ENCODE data around the gene MXD1. TPM values are rescaled to one million over a fixed set of nuclear protein-coding genes. Genes with fewer than 3 reads are reported as not detected.
A peak's percentile ranks its signal among the peaks of the same experiment; 100 is the strongest.

MXD1 gene
- total RNA-seq, 1 experiment from 2014 or later: 3.7 TPM

GRCh38 chr2:69935011-69935410 is 20.1 kb downstream of the MXD1 start:
- H2BK12ac ChIP-seq (ENCODE audit: insufficient read length, low read depth, low read length): no peak overlapping the region

More at GRCh38 chr2:69935011-69935410, 20.1 kb downstream of the MXD1 start:
- TF ChIP-seq, protein P1, sequence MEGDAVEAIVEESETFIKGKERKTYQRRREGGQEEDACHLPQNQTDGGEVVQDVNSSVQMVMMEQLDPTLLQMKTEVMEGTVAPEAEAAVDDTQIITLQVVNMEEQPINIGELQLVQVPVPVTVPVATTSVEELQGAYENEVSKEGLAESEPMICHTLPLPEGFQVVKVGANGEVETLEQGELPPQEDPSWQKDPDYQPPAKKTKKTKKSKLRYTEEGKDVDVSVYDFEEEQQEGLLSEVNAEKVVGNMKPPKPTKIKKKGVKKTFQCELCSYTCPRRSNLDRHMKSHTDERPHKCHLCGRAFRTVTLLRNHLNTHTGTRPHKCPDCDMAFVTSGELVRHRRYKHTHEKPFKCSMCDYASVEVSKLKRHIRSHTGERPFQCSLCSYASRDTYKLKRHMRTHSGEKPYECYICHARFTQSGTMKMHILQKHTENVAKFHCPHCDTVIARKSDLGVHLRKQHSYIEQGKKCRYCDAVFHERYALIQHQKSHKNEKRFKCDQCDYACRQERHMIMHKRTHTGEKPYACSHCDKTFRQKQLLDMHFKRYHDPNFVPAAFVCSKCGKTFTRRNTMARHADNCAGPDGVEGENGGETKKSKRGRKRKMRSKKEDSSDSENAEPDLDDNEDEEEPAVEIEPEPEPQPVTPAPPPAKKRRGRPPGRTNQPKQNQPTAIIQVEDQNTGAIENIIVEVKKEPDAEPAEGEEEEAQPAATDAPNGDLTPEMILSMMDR (conservative IDR thresholded peaks at IDR 0.05): no peak
- Histone ChIP-seq H2BK20ac (ENCODE audit: low read depth, low read length, poor library complexity, severe bottlenecking) (no peak overlapping the region), H3K14ac (ENCODE audit: insufficient read depth, low read length) (no peak overlapping the region), H4K8ac (replicated peaks; ENCODE audit: insufficient read length, low read depth, low read length) (no peak overlapping the region), H3K23ac (ENCODE audit: insufficient read length, low read depth, low read length) (no peak overlapping the region), H2BK120ac (ENCODE audit: low read depth, low read length, poor library complexity, severe bottlenecking) (no peak overlapping the region), H3K4me1 (ENCODE audit: insufficient read depth, low read length) (no peaks in the 10 kb centered on the region), H4K91ac (ENCODE audit: insufficient read length, low read depth, low read length) (no peak overlapping the region), H3K27ac (ENCODE audit: insufficient read length, low read depth, low read length) (no peak overlapping the region), H4K5ac (ENCODE audit: insufficient read length, low read depth, low read length) (no peak overlapping the region), H3K9ac (ENCODE audit: extremely low read depth, insufficient read length, low read length) (no peak overlapping the region), H2AFZ (ENCODE audit: low read length) (no peak overlapping the region), H3K23me2 (ENCODE audit: insufficient read length, low read depth, low read length, poor library complexity, severe bottlenecking) (no peaks in the 10 kb centered on the region), H2AK5ac (ENCODE audit: insufficient read length, low read length) (no peak overlapping the region), H3K79me2 (ENCODE audit: insufficient read depth, low read length) (no peaks in the 10 kb centered on the region), H4K20me1 (ENCODE audit: control insufficient read depth, insufficient read depth, insufficient read length) (no peaks in the 10 kb centered on the region), H3K27me3 (ENCODE audit: insufficient read depth, low read length) (no peaks in the 10 kb centered on the region), H3K4ac (ENCODE audit: low read depth, low read length) (no peak overlapping the region), H3T11ph (ENCODE audit: low read length) (no peak overlapping the region), H3K4me2 (ENCODE audit: insufficient read depth, insufficient read length, low read length) (no peak overlapping the region), H3K18ac (ENCODE audit: insufficient read length, low read depth, low read length) (no peak overlapping the region), H3K79me1 (ENCODE audit: insufficient read depth, low read depth, low read length, poor library complexity, severe bottlenecking) (no peaks in the 10 kb centered on the region), H3K56ac (ENCODE audit: insufficient read length, low read depth, low read length) (no peak overlapping the region), H2BK5ac (ENCODE audit: insufficient read length, low read length) (no peak overlapping the region), H2BK15ac (ENCODE audit: low read depth, low read length) (no peak overlapping the region), H3K9me3 (ENCODE audit: control insufficient read depth, low read depth, low read length) (no peaks in the 10 kb centered on the region)
- no peak overlapping the region for H3K4me3 Mint-ChIP-seq
- H3K27me3 Mint-ChIP-seq (ENCODE audit: low read depth): no peaks in the 10 kb centered on the region
- DNase-seq: no peak
- peaks cover 0 to 27% (median 11%) of the 10 kb centered on the region in 3 experiments; a peak in 5 of 7 replicates for H3K36me3 Mint-ChIP-seq (ENCODE audit: insufficient read depth in 1 of 3, low read depth in 3 of 3)
- H3K9me3 Mint-ChIP-seq: no peaks in the 10 kb centered on the region
- no CpG with 5 or more reads among the region's 5 CpGs for WGBS (ENCODE audit: extremely low coverage, insufficient read length, low lambda C conversion rate)
- 0 out of 7 replicates have a peak overlapping the region, but pooled peaks of 1 of the 3 experiments have one; percentile 14 for H3K27ac Mint-ChIP-seq
- peaks cover 16 to 25% of the 10 kb centered on the region in 2 experiments for H3K4me1 Mint-ChIP-seq

Data from H9 (cell line).